GM23338 (cell line): ENCODE data around the gene RNF17. TPM values are rescaled to one million over a fixed set of nuclear protein-coding genes. Genes with fewer than 3 reads are reported as not detected.

Source experiments
- ATAC-seq: fragments of 200-7000 bp; cut with Tn5 transposase; 3 replicates; pipeline ENCODE4 v1.9.1; 2020
- DNase-seq: peaks from one replicate; pipeline ENCODE4 v3.0.0-alpha.2; 2015; ENCODE audit warnings: low spot score
- H2AFZ ChIP-seq: fragments of 200-600 bp; sonication (generic); 2 replicates; pipeline ENCODE4 v1.8.0; 2016; ENCODE audit warnings: antibody characterized with exemption, mild to moderate bottlenecking, moderate library complexity
- H3F3A ChIP-seq: fragments of 200-600 bp; sonication (generic); replicated peaks from 2 replicates; pipeline ENCODE4 v1.8.0; 2017; ENCODE audit warnings: antibody characterized with exemption, mixed run types, low read depth
- H3K27ac ChIP-seq: fragments of 200-600 bp; sonication (generic); 2 replicates; pipeline ENCODE4 v1.6.1; 2016; ENCODE audit warnings: low read depth
- H3K27me3 ChIP-seq: fragments of 200-600 bp; sonication (generic); 2 replicates; pipeline ENCODE4 v1.8.0; 2016; ENCODE audit warnings: mild to moderate bottlenecking, mixed run types, moderate library complexity; ENCODE audit not compliant: insufficient read depth
- H3K36me3 ChIP-seq: fragments of 200-600 bp; sonication (generic); 2 replicates; pipeline ENCODE4 v1.8.0; 2016; ENCODE audit warnings: mild to moderate bottlenecking; ENCODE audit not compliant: insufficient read depth
- H3K4me1 ChIP-seq: fragments of 200-600 bp; sonication (generic); 2 replicates; pipeline ENCODE4 v1.8.0; 2016; ENCODE audit warnings: mild to moderate bottlenecking, moderate library complexity; ENCODE audit not compliant: insufficient read depth
- H3K4me2 ChIP-seq: fragments of 200-600 bp; sonication (generic); 2 replicates; pipeline ENCODE4 v1.7.1; 2017; ENCODE audit warnings: mixed run types
- H3K4me3 ChIP-seq: fragments of 200-600 bp; sonication (generic); 2 replicates; pipeline ENCODE4 v1.6.1; 2016; ENCODE audit warnings: mixed run types
- H3K79me2 ChIP-seq: fragments of 200-600 bp; sonication (generic); replicated peaks from 2 replicates; pipeline ENCODE4 v1.8.0; 2017; ENCODE audit warnings: mild to moderate bottlenecking; ENCODE audit not compliant: insufficient read depth
- H3K9me2 ChIP-seq: fragments of 200-600 bp; sonication (generic); 2 replicates; pipeline ENCODE4 v1.8.0; 2017; ENCODE audit not compliant: insufficient read depth
- H4K20me1 ChIP-seq: fragments of 200-600 bp; sonication (generic); replicated peaks from 2 replicates; pipeline ENCODE4 v1.8.0; 2017; ENCODE audit warnings: mild to moderate bottlenecking; ENCODE audit not compliant: insufficient read depth
- H3K27ac Mint-ChIP-seq: 2 replicates; pipeline ENCODE4 v1.8.0; 2020; ENCODE audit warnings: inconsistent platforms, mild to moderate bottlenecking, moderate library complexity, mixed read lengths
- H3K27me3 Mint-ChIP-seq: 3 replicates; pipeline ENCODE4 v1.8.0; 2022; ENCODE audit warnings: low read depth, mild to moderate bottlenecking, moderate library complexity, mixed read lengths, inconsistent platforms; ENCODE audit not compliant: insufficient read depth, poor library complexity
- H3K36me3 Mint-ChIP-seq: 3 replicates; pipeline ENCODE4 v1.8.0; 2021; ENCODE audit warnings: low read depth, mild to moderate bottlenecking, inconsistent platforms, moderate library complexity, mixed read lengths
- H3K4me1 Mint-ChIP-seq: 3 replicates; pipeline ENCODE4 v1.8.0; 2020; ENCODE audit warnings: mild to moderate bottlenecking, inconsistent platforms, mixed read lengths
- H3K4me3 Mint-ChIP-seq: 3 replicates; pipeline ENCODE4 v1.8.0; 2021; ENCODE audit warnings: moderate library complexity, mild to moderate bottlenecking, inconsistent platforms, mixed read lengths
- H3K9me3 Mint-ChIP-seq: 3 replicates; pipeline ENCODE4 v1.8.0; 2020; ENCODE audit warnings: moderate library complexity, mild to moderate bottlenecking, inconsistent platforms, mixed read lengths
- CREB1 ChIP-seq: fragments of 250-450 bp; sonication (Bioruptor Pico); IDR thresholded peaks from 2 replicates; pipeline ENCODE4 v1.5.0; 2020; ENCODE audit warnings: low read depth, mild to moderate bottlenecking, moderate library complexity
- EZH2 ChIP-seq: fragments of 200-600 bp; sonication (generic); IDR thresholded peaks from one replicate; pipeline ENCODE4 v1.8.0; 2017; ENCODE audit warnings: antibody characterized with exemption, mild to moderate bottlenecking, low read depth; ENCODE audit not compliant: unreplicated experiment
- EZH2phosphoT487 ChIP-seq: fragments of 200-600 bp; sonication (generic); IDR thresholded peaks from one replicate; pipeline ENCODE4 v1.8.1; 2018; ENCODE audit warnings: antibody characterized with exemption; ENCODE audit not compliant: unreplicated experiment
- NANOG ChIP-seq: IDR thresholded peaks from 2 replicates; pipeline ENCODE4 v1.6.1; 2016; ENCODE audit warnings: antibody characterized with exemption, borderline replicate concordance
- POLR2AphosphoS5 ChIP-seq: IDR thresholded peaks from 2 replicates; pipeline ENCODE4 v1.6.1; 2016; ENCODE audit warnings: antibody characterized with exemption, low read depth
- STAT1 ChIP-seq: IDR thresholded peaks from one replicate; pipeline ENCODE4 v1.6.1; 2016; ENCODE audit warnings: antibody characterized with exemption; ENCODE audit not compliant: unreplicated experiment
- ZNF114 ChIP-seq: fragments of 250-450 bp; sonication (Bioruptor Pico); IDR thresholded peaks from 2 replicates; pipeline ENCODE4 v1.5.0; 2020; ENCODE audit warnings: mild to moderate bottlenecking, moderate library complexity
- ZNF331 ChIP-seq: fragments of 250-450 bp; sonication (Bioruptor Pico); IDR thresholded peaks from 2 replicates; pipeline ENCODE4 v1.5.0; 2020; ENCODE audit warnings: low read depth, mild to moderate bottlenecking, moderate library complexity
- polyA plus RNA-seq: library from polyadenylated mRNA; unstranded; fragments of >200 nt; fragmentation: Nextera tagmentation; extraction: Ambion mirVana; gene quantifications from 2 replicates; pipeline ENCODE4 v1.2.1, GENCODE V29; 2016
- total RNA-seq: library from RNA; depleted of rRNA; stranded (reverse); fragments of >200 nt; shearing (Covaris generic); gene quantifications from 2 replicates; pipeline ENCODE4 v1.2.3, GENCODE V29; 2014
- TF ChIP-seq, protein P1 (sequence below): fragments of 250-450 bp; sonication (Bioruptor Pico); IDR thresholded peaks from 2 replicates; pipeline ENCODE4 v1.5.0; 2020; ENCODE audit warnings: mild to moderate bottlenecking, moderate library complexity
- TF ChIP-seq, protein P2 (sequence below), 2 experiments: fragments of 200-600 bp in 1 of 2; sonication (generic) in 1 of 2; conservative IDR thresholded peaks; 2 replicates each; pipeline versions ENCODE4 v1.5.1 to v1.6.1; 2016 to 2017; ENCODE audit warnings: antibody characterized with exemption in 2 of 2, low read depth in 2 of 2, mild to moderate bottlenecking in 2 of 2, moderate library complexity in 1 of 2
- TF ChIP-seq, protein P3 (sequence below): IDR thresholded peaks from one replicate; pipeline ENCODE4 v1.6.1; 2018; ENCODE audit warnings: antibody characterized with exemption; ENCODE audit not compliant: unreplicated experiment
- TF ChIP-seq, protein P4 (sequence below): IDR thresholded peaks from 2 replicates; pipeline ENCODE4 v1.6.1; 2016; ENCODE audit warnings: antibody characterized with exemption

RNF17 gene
- total and polyA plus RNA-seq, 2 experiments from 2014 or later, result 0.16 TPM; not detected in 1

DNA sequence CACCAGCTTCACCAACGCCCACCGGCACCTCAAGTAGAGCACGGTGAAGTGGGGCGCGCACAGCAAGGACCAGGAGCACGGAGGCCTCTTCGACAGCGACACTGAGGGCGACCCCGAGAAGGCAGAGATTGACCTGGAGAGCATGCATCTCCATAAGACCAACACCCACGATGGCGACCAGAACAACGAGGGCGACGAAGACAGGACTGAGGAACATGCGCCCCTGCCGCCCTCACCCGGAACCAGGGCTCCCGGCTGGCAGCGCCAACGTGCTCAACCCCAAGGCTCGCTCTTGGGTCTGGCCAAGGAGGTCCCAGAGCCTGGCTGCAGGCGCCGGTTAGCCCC lies 18.5 kb upstream of the RNF17 start:
- peaks cover 7% of the 10 kb centered on the region; the same call in 2 of the 3 replicates for H3K9me3 Mint-ChIP-seq
- H3K27ac Mint-ChIP-seq, result no peak overlapping the region
- Histone ChIP-seq H3K4me1 (peaks cover 3% of the 10 kb centered on the region), H3F3A (no peaks in the 10 kb centered on the region), H3K9me2 (no peaks in the 10 kb centered on the region), H3K4me3 (peak overlapping the region; percentile 60), H3K4me2 (peak overlapping the region; percentile 92), H2AFZ (peak overlapping the region; percentile 95; the same call in 1 of the 2 replicates), H3K79me2 (no peaks in the 10 kb centered on the region), H4K20me1 (no peaks in the 10 kb centered on the region), H3K27me3 (peaks cover 81% of the 10 kb centered on the region), H3K27ac (no peak overlapping the region), H3K36me3 (no peaks in the 10 kb centered on the region)
- H3K36me3 Mint-ChIP-seq, result no peaks in the 10 kb centered on the region
- DNase-seq (peak; percentile 22), ATAC-seq (no peak)
- H3K4me3 Mint-ChIP-seq, result peak overlapping the region; percentile 63
- H3K27me3 Mint-ChIP-seq, result peaks cover 73% of the 10 kb centered on the region
- H3K4me1 Mint-ChIP-seq, result peaks cover 23% of the 10 kb centered on the region
- TF ChIP-seq EZH2phosphoT487 (no peak), ZNF331 (no peak), POLR2AphosphoS5 (no peak), EZH2 (no peak), ZNF114 (no peak), STAT1 (no peak), CREB1 (CRISPR knock-in tag) (no peak), NANOG (no peak)
- TF ChIP-seq, protein P1, sequence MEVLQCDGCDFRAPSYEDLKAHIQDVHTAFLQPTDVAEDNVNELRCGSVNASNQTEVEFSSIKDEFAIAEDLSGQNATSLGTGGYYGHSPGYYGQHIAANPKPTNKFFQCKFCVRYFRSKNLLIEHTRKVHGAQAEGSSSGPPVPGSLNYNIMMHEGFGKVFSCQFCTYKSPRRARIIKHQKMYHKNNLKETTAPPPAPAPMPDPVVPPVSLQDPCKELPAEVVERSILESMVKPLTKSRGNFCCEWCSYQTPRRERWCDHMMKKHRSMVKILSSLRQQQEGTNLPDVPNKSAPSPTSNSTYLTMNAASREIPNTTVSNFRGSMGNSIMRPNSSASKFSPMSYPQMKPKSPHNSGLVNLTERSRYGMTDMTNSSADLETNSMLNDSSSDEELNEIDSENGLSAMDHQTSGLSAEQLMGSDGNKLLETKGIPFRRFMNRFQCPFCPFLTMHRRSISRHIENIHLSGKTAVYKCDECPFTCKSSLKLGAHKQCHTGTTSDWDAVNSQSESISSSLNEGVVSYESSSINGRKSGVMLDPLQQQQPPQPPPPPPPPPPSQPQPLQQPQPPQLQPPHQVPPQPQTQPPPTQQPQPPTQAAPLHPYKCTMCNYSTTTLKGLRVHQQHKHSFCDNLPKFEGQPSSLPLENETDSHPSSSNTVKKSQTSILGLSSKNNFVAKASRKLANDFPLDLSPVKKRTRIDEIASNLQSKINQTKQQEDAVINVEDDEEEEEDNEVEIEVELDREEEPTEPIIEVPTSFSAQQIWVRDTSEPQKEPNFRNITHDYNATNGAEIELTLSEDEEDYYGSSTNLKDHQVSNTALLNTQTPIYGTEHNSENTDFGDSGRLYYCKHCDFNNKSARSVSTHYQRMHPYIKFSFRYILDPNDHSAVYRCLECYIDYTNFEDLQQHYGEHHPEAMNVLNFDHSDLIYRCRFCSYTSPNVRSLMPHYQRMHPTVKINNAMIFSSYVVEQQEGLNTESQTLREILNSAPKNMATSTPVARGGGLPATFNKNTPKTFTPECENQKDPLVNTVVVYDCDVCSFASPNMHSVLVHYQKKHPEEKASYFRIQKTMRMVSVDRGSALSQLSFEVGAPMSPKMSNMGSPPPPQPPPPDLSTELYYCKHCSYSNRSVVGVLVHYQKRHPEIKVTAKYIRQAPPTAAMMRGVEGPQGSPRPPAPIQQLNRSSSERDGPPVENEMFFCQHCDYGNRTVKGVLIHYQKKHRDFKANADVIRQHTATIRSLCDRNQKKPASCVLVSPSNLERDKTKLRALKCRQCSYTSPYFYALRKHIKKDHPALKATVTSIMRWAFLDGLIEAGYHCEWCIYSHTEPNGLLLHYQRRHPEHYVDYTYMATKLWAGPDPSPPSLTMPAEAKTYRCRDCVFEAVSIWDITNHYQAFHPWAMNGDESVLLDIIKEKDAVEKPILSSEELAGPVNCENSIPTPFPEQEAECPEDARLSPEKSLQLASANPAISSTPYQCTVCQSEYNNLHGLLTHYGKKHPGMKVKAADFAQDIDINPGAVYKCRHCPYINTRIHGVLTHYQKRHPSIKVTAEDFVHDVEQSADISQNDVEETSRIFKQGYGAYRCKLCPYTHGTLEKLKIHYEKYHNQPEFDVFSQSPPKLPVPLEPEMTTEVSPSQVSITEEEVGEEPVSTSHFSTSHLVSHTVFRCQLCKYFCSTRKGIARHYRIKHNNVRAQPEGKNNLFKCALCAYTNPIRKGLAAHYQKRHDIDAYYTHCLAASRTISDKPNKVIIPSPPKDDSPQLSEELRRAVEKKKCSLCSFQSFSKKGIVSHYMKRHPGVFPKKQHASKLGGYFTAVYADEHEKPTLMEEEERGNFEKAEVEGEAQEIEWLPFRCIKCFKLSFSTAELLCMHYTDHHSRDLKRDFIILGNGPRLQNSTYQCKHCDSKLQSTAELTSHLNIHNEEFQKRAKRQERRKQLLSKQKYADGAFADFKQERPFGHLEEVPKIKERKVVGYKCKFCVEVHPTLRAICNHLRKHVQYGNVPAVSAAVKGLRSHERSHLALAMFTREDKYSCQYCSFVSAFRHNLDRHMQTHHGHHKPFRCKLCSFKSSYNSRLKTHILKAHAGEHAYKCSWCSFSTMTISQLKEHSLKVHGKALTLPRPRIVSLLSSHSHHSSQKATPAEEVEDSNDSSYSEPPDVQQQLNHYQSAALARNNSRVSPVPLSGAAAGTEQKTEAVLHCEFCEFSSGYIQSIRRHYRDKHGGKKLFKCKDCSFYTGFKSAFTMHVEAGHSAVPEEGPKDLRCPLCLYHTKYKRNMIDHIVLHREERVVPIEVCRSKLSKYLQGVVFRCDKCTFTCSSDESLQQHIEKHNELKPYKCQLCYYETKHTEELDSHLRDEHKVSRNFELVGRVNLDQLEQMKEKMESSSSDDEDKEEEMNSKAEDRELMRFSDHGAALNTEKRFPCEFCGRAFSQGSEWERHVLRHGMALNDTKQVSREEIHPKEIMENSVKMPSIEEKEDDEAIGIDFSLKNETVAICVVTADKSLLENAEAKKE (CRISPR knock-in tag), result no peak
- TF ChIP-seq, protein P2, sequence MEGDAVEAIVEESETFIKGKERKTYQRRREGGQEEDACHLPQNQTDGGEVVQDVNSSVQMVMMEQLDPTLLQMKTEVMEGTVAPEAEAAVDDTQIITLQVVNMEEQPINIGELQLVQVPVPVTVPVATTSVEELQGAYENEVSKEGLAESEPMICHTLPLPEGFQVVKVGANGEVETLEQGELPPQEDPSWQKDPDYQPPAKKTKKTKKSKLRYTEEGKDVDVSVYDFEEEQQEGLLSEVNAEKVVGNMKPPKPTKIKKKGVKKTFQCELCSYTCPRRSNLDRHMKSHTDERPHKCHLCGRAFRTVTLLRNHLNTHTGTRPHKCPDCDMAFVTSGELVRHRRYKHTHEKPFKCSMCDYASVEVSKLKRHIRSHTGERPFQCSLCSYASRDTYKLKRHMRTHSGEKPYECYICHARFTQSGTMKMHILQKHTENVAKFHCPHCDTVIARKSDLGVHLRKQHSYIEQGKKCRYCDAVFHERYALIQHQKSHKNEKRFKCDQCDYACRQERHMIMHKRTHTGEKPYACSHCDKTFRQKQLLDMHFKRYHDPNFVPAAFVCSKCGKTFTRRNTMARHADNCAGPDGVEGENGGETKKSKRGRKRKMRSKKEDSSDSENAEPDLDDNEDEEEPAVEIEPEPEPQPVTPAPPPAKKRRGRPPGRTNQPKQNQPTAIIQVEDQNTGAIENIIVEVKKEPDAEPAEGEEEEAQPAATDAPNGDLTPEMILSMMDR (conservative IDR thresholded peaks at IDR 0.05; ENCODE audit: low read depth in 2 of 2), result no peak
- TF ChIP-seq, protein P3, sequence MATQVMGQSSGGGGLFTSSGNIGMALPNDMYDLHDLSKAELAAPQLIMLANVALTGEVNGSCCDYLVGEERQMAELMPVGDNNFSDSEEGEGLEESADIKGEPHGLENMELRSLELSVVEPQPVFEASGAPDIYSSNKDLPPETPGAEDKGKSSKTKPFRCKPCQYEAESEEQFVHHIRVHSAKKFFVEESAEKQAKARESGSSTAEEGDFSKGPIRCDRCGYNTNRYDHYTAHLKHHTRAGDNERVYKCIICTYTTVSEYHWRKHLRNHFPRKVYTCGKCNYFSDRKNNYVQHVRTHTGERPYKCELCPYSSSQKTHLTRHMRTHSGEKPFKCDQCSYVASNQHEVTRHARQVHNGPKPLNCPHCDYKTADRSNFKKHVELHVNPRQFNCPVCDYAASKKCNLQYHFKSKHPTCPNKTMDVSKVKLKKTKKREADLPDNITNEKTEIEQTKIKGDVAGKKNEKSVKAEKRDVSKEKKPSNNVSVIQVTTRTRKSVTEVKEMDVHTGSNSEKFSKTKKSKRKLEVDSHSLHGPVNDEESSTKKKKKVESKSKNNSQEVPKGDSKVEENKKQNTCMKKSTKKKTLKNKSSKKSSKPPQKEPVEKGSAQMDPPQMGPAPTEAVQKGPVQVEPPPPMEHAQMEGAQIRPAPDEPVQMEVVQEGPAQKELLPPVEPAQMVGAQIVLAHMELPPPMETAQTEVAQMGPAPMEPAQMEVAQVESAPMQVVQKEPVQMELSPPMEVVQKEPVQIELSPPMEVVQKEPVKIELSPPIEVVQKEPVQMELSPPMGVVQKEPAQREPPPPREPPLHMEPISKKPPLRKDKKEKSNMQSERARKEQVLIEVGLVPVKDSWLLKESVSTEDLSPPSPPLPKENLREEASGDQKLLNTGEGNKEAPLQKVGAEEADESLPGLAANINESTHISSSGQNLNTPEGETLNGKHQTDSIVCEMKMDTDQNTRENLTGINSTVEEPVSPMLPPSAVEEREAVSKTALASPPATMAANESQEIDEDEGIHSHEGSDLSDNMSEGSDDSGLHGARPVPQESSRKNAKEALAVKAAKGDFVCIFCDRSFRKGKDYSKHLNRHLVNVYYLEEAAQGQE, result no peak
- TF ChIP-seq, protein P4, sequence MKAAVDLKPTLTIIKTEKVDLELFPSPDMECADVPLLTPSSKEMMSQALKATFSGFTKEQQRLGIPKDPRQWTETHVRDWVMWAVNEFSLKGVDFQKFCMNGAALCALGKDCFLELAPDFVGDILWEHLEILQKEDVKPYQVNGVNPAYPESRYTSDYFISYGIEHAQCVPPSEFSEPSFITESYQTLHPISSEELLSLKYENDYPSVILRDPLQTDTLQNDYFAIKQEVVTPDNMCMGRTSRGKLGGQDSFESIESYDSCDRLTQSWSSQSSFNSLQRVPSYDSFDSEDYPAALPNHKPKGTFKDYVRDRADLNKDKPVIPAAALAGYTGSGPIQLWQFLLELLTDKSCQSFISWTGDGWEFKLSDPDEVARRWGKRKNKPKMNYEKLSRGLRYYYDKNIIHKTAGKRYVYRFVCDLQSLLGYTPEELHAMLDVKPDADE, result no peak
